ENCODE measurements around the gene DCAF8L1.
"Not testable (repeated sequence)": the region's sequence is repeated elsewhere in the genome, so short reads cannot be mapped to it uniquely, and the experiment has no call there.

Gene DCAF8L1

GRCh38 chrX:27981349-27981748 is at the start of gene DCAF8L1:
Gene DCAF8L1, minus strand, starts transcription at chrX:27981449. Its CDS starts 115 bp downstream, at chrX:27981334.
- DNase-seq, result no peak

GRCh38 chrX:28022371-28022770 is 41.1 kb upstream of the DCAF8L1 start:
- DNase-seq, result no peak

GRCh38 chrX:28016823-28017222 is 35.6 kb upstream of the DCAF8L1 start:
- no peak for DNase-seq

DNA sequence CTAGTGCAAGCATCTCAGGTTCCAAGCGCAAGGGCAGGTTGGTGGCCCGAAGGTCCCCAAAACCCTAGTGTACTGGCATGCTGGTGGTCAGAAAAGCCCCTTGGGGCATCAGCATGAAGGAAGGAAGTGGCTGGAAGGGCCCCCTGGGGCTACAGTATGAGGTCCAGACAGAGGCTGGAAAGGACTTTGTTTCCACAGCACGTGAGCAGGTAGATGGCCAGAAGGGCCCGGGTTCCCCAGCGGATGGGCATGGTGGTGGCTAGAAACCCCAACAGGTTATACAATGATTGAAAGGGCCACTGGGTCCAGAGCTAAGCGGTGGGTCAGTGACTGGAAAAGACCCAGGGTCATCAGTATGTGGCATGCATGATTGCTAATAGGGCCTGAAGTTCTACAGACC is 34.7 kb upstream of the DCAF8L1 start:
- no peak for DNase-seq

DNA sequence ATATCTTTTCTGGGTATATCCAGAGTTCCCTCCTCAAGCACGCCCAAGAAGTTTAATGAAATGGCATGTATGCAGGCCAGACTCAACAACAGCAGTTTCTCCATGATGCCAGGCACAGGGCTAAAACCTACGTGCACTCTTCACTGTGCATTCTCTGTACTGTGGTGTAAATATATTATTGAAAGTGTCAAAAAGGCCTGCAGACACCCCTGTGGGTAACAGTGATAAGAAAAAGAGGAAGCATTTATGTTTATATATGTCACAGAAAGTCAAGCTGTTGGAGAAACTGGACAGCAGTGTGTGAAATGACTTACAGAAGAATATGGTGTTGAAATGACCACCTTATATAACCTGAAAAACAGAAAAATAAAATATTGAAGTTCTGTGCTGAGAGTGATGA is 29.6 kb upstream of the DCAF8L1 start:
- DNase-seq, result no peak

DNA sequence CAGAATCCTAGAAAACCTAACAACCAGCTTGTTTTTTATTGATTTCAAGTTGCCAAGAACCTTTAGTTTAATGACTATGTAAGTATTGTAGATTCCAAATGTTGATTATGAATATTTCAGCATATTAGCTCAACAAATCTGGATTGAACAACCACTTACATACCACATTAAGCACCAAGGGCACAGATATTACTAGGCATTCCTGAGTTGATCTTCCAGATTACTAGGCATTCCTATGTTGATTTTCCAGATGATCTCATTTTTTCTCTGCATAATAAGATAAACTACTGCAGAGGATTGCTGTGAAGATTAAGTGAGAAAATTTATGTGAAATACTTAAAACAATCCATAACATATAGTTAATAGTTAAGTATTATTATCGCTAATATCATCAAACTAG is 17.4 kb upstream of the DCAF8L1 start:
- DNase-seq, result no peak

GRCh38 chrX:27997622-27998021 is 16.4 kb upstream of the DCAF8L1 start:
- no peak for DNase-seq

- no peak for DNase-seq
Measured at GRCh38 chrX:27996132-27996531, 14.9 kb upstream of the DCAF8L1 start.

- DNase-seq, result no peak
Measured at GRCh38 chrX:27995611-27996010, 14.4 kb upstream of the DCAF8L1 start.

GRCh38 chrX:27987862-27988646 is 6.8 kb upstream of the DCAF8L1 start:
- no peak for DNase-seq

DNA sequence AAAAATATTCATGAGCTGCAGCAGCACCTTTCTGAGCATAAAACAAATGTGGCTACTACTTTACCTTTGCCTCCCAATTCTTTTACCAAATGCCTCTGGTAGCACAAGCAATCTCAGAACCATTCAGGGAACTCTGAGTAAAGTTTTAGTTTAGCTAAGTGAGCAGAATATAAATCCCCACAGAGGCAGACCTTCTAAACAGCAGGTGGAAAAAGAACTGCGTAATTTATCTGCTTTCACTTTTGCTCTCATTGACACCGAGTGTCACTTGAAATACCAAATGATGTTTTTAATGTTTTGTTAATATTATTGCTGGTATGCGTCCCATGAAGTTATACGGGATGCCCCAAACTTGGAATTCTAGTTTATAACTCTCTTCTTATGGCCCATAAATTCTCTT is 4.3 kb downstream of the DCAF8L1 start:
- DNase-seq, result not testable (repeated sequence)

DNA sequence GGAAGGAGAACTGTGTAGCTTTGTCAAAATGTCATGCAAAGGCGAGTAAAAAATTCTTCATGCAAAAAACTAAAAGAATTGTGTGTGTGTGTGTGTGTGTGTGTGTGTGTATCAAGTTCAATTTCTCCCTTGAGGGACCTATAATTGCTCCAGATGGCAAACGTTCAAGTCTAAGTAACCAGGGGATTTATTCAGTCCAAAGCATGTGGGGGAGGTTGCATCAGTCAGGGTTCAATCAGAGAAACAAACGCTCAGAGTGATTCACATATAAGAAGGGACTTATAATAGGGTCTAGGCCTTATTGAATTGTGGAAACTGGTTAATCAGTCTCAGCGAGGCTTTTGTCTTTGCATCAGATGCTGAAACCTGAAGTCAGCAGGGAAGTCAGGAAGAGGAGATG is 5.0 kb downstream of the DCAF8L1 start:
- peak; percentile 50 for DNase-seq

DNA sequence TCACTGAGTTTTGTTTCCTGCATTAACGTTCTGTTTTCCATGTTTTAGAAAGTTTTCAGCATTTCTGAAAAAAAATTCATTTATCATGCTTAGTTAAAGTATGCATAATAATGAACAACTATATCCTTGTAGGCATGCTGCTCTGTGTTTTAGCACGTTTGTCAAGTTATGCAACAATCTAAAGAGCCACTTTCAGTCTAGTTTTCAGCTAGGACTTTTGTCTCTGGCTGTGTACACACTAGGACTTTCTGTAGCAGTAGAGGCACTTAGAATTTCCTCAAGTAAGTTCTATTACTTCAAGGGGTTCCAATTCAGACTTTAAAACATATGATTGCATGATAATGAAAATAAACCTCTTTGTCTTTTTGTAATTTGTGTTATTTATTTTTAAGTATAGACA is 12.4 kb downstream of the DCAF8L1 start:
- no peak for DNase-seq

DNA sequence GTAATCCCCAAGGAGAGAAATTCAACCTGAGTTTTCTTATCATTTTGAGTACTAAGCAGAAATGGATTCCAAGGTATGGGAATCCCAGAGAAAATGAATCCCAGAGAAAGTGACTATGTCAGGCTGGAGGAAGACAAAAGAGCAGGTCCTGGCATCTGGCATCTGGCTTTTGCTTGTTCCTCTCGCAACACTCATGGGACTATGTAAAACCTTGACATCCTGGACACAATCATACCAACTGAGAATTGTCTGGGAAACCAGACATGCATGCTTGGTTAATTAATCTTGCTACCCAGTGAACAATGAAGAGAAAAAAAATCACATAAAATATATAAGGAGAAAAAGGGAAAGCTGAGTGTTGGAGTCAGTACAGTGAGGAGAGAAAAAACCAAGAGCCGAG is 12.9 kb downstream of the DCAF8L1 start:
- DNase-seq, result no peak

GRCh38 chrX:27966955-27967354 is 14.3 kb downstream of the DCAF8L1 start:
- no peak for DNase-seq

DNA sequence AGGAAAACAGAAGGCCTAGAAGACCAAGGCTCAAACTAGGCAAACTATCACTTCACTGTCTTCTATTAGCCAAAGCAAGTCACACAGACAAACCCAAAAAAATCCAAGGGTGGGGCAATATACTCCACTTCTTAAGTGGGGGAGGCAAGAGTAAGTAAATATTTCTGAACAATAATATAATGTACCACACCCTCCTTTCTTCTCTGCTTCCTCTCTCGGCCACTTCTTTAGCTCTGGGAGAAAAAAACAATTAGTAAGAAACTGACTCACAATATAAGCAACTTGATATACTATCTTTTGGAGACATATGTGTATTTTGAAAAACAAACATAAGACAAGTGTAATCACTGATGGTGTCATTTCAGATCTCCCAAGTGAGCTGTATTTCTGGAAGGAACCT is 14.8 kb downstream of the DCAF8L1 start:
- DNase-seq, result no peak

DNA sequence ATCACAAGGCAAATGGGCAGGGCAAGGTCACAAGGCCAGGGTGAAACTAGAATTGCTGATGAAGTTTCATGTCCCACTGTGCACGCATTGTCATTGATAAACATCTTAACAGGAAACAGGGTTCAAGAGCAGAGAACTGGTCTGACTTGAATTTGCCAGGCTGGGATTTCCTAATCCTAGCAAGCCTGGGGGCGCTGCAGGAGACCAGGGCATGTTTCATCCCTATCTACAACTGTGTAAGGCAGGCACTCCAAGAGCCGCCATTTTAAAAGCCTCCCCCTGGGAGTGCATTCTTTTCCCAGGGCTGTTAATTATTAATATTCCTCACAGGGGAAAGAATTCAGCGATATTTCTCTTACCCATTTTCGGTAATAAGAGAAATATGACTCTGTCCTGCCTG is 15.9 kb downstream of the DCAF8L1 start:
- not testable (repeated sequence) for DNase-seq

DNA sequence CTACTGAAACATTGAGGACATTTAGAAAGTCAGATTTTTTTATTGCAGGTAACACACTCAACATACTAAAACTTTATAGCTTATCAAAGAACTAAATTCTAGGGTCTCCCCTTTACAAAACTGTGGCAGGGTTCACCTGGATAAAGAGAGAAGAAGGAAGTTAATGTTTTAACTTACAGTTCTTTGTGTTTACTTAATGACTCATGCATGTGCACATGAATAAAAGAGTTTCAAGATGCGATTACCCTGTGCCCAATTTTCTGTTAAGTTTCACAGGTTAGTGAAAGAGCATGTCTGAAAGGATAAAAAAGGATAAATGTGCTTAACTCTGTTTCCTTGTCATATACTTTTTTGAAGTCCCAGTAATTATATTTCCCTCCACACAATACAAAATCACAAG is 16.8 kb downstream of the DCAF8L1 start:
- no peak for DNase-seq

- not testable (repeated sequence) for DNase-seq
Measured at GRCh38 chrX:27960410-27960809, 20.8 kb downstream of the DCAF8L1 start.

DNA sequence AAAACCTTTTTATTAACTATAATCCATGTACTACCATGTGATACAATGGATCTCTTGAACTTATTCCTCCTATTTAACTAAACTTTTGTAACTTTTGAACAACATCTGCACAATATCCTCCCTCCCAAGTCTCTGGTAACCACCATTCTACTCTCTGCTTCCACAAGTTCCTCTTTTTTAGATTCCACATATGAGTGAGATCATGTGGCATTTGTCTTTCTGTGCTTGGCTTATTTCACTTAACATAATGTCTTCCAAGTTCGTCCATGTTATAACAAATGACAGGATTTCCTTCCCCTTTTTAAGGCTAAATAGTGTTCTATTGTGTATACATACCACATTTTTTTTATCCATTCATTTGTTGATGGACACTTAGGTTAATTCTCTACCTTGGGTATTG is 28.1 kb downstream of the DCAF8L1 start:
- no peak for DNase-seq

DNA sequence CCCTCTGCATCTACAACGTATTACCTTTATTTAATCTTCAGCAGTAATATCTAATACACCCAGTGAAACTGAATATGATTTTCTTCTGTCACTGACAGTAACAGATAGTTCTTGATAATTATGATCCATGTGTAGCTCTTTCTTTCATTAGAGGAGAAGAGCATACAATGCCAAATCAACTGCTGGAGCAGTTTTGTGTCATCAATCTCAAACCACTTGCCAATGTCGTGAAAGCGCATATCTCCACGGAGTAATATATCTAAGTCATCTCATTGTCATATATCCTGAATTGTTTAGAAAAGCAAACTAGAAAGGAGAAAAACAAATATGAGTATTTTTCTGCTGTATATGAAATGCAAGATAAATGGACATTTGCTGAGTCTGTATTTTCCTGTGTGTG is 47.9 kb downstream of the DCAF8L1 start:
- DNase-seq, result no peak
